Jurkat, Clone E6-1 (cell line): Measurements from ENCODE around the gene NMRK1.

Source experiments
- DNase-seq: peaks from one replicate; pipeline ENCODE4 v3.0.0-alpha.2; 2011; ENCODE audit warnings: low read depth, low spot score
- H3K4me3 ChIP-seq: 2 replicates; pipeline ENCODE4 v1.5.1; 2011; ENCODE audit warnings: mild to moderate bottlenecking, low read length, control low read depth, moderate library complexity

Gene NMRK1

GRCh38 chr9:75067894-75068293 is 20.1 kb downstream of the NMRK1 start:
- no peak overlapping the region for H3K4me3 ChIP-seq
- DNase-seq = no peak

DNA sequence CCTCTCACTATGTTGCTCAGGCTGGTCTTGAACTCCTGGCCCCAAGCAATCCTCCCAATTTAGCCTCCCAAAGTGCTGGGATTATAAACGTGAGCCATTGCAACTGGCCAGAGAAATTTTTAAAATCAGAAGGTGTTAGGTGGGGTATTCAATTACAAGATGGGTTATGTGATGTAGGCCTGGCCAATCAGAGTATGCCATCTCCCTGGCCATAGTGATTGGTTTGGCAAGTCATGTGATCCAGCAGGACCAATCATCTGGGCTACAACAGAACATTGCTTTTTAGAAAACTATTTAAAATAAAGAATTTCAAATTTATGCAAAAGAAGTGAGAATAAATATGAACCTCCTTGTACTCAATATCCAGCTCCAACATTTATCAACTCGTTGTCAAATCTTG is 22.4 kb downstream of the NMRK1 start:
- DNase-seq = no peak

DNA sequence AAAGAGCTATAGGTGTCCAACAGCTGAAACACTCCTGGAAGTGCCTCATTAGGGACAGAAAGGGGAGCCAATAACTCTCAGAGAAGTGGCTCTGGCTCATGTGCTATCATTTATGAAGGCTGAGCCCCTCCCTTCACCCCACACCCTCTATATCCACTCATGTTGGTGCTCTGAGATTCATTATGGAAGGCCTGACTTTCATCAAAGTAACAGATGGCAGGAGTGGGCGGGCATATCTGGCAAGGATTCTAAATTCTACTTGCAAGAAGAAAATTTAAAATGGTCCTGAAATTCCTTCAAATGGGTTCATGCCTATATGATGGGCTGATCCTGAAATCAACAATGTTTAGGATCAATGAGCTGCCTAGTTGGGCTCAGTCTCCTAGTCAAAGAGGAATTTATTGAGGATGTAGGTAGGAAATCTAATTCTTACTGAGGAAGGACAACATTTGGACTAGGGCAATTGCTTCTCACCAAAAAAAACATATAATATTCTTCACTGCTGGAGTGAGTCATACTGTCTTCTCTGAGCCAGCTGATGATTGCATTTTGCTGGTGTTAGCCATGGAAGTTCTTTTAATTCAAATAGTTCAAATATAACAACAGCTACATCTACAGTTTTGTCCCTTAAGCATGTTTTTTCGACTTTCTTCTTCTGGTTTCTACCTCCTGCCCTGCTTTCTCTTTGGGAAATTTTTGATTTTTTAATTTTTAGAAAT is 23.5 kb downstream of the NMRK1 start:
- no peak for DNase-seq

More for the DNA sequence above, 22.4 kb downstream of the NMRK1 start:
- H3K4me3 ChIP-seq = no peak overlapping the region

DNA sequence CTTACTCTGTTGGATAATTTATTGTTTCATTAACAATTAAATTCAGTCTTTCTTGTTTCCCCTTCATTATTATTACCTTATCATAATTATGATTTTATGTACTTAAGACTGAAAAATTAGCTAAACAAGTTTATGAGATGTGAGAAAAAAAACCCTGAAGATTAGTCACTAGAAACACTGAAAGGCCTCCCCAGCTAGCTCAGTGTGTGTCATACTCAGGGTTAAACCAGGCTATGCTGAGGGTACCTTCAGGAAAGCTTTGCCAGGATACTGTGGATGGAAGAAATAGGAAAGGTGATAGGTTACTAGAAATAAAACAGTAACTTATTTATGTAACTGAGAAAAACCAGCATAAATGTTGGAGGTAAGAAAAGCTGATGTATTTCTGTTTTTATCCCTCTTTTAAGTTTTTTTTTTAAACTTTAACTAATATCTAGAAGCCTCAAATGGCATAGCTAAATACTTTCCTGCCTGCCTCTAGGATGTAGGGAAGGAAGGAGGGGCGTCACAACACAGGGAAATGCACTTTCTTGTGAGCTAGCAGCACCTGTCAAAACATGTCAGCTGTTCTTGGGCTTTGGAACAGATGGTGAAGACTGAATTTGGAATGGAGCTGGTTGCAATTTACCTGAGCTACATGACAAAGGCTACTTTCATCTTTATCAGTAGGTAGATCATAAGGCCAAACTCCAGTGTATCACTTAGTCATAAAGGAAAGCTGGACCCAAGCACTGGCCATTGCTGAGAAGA is 24.2 kb downstream of the NMRK1 start:
- DNase-seq = no peak
- H3K4me3 ChIP-seq = no peak overlapping the region

More for the DNA sequence above, 23.5 kb downstream of the NMRK1 start:
- H3K4me3 ChIP-seq = no peak overlapping the region

DNA sequence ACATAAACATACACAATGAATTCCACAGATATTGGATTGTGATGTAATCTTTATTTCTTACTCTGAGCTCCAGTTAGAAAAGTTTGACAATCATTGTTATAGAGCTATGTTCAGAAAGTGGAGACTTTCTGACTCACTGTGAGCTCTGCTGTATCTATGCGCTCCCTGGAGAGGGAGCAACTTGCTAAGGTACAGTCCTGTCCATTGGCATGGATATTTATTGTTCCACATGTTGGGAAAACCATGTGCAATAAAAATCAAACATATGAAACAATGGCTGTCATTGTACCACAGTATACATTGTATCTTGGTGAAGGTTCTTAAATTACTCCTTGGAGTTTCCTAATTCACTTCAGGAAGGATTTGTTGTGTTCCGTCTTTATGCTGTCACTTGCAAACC is 26.8 kb downstream of the NMRK1 start:
- H3K4me3 ChIP-seq = no peak overlapping the region
- no peak for DNase-seq

- H3K4me3 ChIP-seq = no peak overlapping the region
- no peak for DNase-seq
Measured at GRCh38 chr9:75054368-75055001, 33.5 kb downstream of the NMRK1 start.

- DNase-seq = no peak
Measured at GRCh38 chr9:75053869-75054268, 34.1 kb downstream of the NMRK1 start.

GRCh38 chr9:75051285-75051684 is 36.7 kb downstream of the NMRK1 start:
- H3K4me3 ChIP-seq = no peak overlapping the region
- no peak for DNase-seq

More at GRCh38 chr9:75053869-75054268, 34.1 kb downstream of the NMRK1 start:
- H3K4me3 ChIP-seq = no peak overlapping the region

GRCh38 chr9:75047506-75047905 is 40.4 kb downstream of the NMRK1 start:
- H3K4me3 ChIP-seq = no peak overlapping the region
- no peak for DNase-seq

DNA sequence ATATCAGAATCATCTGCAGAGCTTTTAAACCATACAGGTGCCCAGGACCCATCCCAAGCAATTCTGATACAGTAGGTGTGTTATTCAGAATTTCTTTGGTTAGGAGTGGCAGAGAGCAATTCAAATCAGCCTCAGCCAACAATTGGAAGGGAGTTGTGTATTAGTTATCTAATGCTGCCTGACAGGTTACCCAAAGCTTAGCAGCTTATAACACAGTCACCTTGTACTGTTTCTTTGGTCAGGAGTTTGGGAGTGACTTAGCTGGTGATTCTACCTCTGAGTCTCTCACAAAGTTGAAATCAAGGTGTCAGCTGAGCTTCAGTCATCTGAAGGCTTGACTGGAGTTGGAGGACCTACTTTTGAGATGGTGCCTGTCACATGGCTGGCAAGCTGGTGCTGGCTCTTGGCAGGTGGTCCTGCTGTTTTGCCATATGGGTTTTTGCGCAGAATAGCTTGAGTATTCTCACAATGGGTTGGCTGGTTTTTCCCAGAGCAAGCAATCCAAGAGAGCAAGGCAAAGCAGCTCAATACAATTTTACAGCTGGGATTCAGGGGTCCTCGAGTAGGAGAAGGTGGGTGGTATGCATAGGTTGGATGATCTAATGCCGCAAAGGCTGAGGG is 41.1 kb downstream of the NMRK1 start:
- no peak for DNase-seq
- H3K4me3 ChIP-seq = no peak overlapping the region

DNA sequence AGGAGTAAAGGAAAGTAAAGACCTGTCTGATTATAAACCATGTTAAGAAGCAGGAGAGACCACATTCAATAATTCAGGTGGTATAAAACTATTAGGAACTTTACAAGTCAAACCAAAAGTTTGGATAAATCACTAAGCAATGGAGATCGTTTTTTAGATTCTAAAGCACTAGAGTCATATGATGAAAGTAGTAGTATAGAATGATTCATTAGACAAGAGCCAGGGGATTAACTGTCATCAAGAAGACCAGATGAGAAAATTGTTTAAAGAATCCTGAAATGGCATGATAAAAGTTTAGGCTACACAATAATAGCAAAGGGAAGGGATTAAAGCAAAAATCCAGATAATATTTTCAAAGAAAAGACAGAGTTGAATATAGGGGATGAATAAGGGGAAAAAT is 46.9 kb downstream of the NMRK1 start:
- DNase-seq = no peak
- no peak overlapping the region for H3K4me3 ChIP-seq

DNA sequence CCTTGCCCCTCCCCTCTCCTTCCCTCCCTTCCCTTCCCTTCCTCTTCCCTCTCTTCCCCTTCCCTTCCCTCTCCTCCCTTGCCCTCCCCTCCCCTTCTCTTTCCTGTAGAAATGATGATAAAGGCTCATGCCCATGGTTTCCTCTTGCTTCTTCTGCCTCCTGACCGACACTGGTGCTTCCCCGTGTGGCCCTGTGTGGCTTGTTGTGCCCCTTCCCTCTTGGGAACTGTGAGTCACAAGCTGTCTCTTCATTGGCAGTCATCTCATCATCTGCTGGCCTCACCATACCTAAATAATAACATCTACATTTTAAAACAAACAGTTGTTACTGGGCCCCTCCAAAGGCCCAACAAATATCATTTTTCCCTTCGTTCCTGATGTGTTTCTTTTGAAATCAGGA is 48.2 kb downstream of the NMRK1 start:
- no peak overlapping the region for H3K4me3 ChIP-seq
- DNase-seq = no peak

GRCh38 chr9:75039009-75039408 is 48.9 kb downstream of the NMRK1 start:
- DNase-seq = no peak
- H3K4me3 ChIP-seq = no peak overlapping the region

- H3K4me3 ChIP-seq = no peak overlapping the region
Measured at GRCh38 chr9:75036793-75037192, 51.2 kb downstream of the NMRK1 start.

DNA sequence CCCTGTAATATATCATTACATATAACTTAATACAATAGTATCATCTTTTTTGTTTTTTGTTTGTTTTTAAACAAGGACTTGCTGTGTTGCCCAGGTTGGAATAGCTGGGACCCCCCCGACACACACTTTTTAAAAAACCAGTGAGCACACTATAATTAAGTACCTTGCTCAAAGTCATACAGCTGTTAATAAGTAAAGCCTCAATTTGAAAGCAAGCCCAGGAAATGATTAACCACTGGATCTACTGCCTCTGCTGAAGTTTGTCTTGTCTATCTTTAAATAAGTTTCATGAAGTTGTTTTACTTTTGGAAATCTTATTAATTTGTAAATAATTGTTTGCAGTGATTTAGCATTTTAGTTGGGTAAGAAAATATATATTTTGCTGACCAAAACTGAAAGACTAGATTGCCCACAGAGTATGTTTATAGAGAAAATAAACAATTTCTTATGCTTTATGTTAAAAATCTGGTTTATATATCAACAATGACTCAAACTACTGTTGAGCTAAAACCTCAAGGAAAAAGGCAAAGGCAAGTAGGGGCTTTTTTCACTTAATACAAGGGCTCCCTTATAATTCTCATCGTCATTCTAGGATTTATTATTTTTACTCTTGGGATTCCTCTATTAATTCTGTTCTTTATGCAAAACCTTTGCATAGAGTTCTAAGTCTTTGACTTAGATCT is 54.0 kb downstream of the NMRK1 start:
- no peak for DNase-seq
- no peak overlapping the region for H3K4me3 ChIP-seq

More at GRCh38 chr9:75036793-75037192, 51.2 kb downstream of the NMRK1 start:
- DNase-seq = no peak

GRCh38 chr9:75027187-75028107 is 60.5 kb downstream of the NMRK1 start:
- H3K4me3 ChIP-seq = peak overlapping the region; percentile 88
- peak; percentile 46 for DNase-seq

- no peak overlapping the region for H3K4me3 ChIP-seq
- no peak for DNase-seq
Measured at GRCh38 chr9:75023846-75024245, 64.1 kb downstream of the NMRK1 start.

GRCh38 chr9:75019654-75020053 is 68.3 kb downstream of the NMRK1 start:
- peak; percentile 21 for DNase-seq
- H3K4me3 ChIP-seq = no peak overlapping the region
